Mucosa of descending colon (tissue), 3 donors: ENCODE measurements around the gene SPOPL. TPM values are rescaled to one million over a fixed set of nuclear protein-coding genes. Genes with fewer than 3 reads are reported as not detected.
A peak's percentile ranks its signal among the peaks of the same experiment; 100 is the strongest.

ENCODE experiments used
- ATAC-seq: fragments of 200-7000 bp; cut with Tn5 transposase; one replicate; pipeline ENCODE4 v1.9.1; 2020; ENCODE audit warnings: mild to moderate bottlenecking, moderate library complexity
- DNase-seq, 3 donors: peaks; one replicate each; pipeline ENCODE4 v3.0.0-alpha.2; 2020
- H3K36me3 ChIP-seq: fragments of 200-600 bp; one replicate; pipeline ENCODE4 v1.8.0; 2021; ENCODE audit warnings: low read depth, mild to moderate bottlenecking
- H3K4me1 ChIP-seq: fragments of 200-600 bp; one replicate; pipeline ENCODE4 v1.8.0; 2021; ENCODE audit warnings: low read depth, mild to moderate bottlenecking
- H3K4me3 ChIP-seq: fragments of 200-600 bp; one replicate; pipeline ENCODE4 v1.8.0; 2021; ENCODE audit warnings: mild to moderate bottlenecking
- H3K9me3 ChIP-seq: fragments of 200-600 bp; one replicate; pipeline ENCODE4 v1.8.0; 2021; ENCODE audit warnings: mild to moderate bottlenecking
- CTCF ChIP-seq: fragments of 200-600 bp; IDR thresholded peaks from one replicate; pipeline ENCODE4 v1.8.0; 2022; ENCODE audit warnings: antibody characterized with exemption, mild to moderate bottlenecking
- intact Hi-C, 2 donors: fragments of 100-400 bp; cut with DNase I in 1 of 2; cut with micrococcal nuclease in 1 of 2; formaldehyde crosslinking; loops; one replicate each; pipeline versions ENCODE4 v1.11.0 to v1.11.1; 2022; cut with DNase I, micrococcal nuclease
- total RNA-seq, 3 donors: library from RNA; stranded (reverse); fragmentation: NEBNext Ultra II Directional in 2 of 3; extraction: Animal tissue kit (Norgen Biotek cat#: 25700) in 2 of 3; gene quantifications; one replicate each; pipeline versions ENCODE4 v1.2.1 to v1.2.4, GENCODE V29; 2021 to 2023
- donor health status: DM: no; HTN: no; CAD: no; lungs with moderate emphysema.
- donor health status: DM: no; HTN: no; CAD: no.
- donor health status: DM: no; HTN: yes; CAD: no.

Gene SPOPL
- total RNA-seq, 3 donors from 2014 or later = 28.3 to 45.5 (median 33.2) TPM

DNA sequence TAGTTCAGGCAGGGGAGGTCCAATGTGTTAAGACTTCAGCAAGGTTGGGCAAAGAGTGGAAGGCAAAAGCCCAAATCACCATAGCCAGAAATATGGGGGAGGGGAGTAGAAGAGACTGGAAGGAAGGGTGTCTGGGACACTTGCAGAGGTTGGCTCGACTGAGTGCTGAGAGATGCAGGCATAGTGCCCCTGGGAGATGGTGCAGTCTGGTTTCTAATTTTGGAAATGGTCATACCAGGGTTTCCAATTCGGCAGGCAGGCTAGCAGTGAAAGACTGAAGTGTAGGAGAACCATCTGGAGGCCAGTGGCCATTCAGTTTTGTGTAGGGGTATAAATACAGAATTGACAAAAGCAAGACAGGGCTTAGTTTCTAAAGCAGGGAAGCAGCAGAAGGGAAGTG, 6.2 kb upstream of the SPOPL start:
- H3K4me1 ChIP-seq = no peaks in the 10 kb centered on the region
- H3K4me3 ChIP-seq = no peak overlapping the region
- no peak for ATAC-seq
- intact Hi-C loops = no loop called here
- no peaks in the 10 kb centered on the region for H3K9me3 ChIP-seq
- DNase-seq = no peak
- TF ChIP-seq CTCF = no peak
- H3K36me3 ChIP-seq = no peaks in the 10 kb centered on the region

GRCh38 chr2:138496096-138496651, 5.4 kb upstream of the SPOPL start:
- intact Hi-C loops = no loop called here
- peaks cover 3% of the 10 kb centered on the region for H3K4me1 ChIP-seq
- no peak overlapping the region for H3K4me3 ChIP-seq
- DNase-seq = no peak
- no peak for ATAC-seq
- no peaks in the 10 kb centered on the region for H3K36me3 ChIP-seq
- no peak for TF ChIP-seq CTCF
- no peaks in the 10 kb centered on the region for H3K9me3 ChIP-seq

GRCh38 chr2:138497294-138497693, 4.3 kb upstream of the SPOPL start:
- no peaks in the 10 kb centered on the region for H3K36me3 ChIP-seq
- intact Hi-C loops = no loop called here
- TF ChIP-seq CTCF = no peak
- no peak for DNase-seq
- peaks cover 3% of the 10 kb centered on the region for H3K4me1 ChIP-seq
- no peak for ATAC-seq
- H3K9me3 ChIP-seq = no peaks in the 10 kb centered on the region
- H3K4me3 ChIP-seq = no peak overlapping the region

DNA sequence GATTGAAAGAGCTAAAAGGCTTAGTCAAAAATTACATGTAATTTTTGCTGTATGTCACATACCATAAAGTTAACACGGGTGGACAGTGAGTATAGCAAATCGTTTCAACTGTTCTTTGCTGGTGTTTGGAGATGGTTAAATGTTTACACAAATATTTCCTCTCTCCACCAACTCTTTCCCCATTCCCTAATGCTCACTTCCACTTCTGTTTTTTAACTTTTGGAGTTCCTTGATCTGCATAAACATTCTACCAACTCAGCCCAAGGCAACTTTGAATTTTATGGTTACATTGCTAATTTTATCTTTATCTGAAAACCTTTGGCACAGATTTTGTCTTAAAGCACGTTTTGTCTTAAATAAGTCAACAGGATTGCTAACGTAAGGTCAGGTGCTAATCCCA, 1.9 kb upstream of the SPOPL start:
- no peaks in the 10 kb centered on the region for H3K9me3 ChIP-seq
- no peak overlapping the region for H3K4me3 ChIP-seq
- intact Hi-C loops = no loop called here
- no peak for TF ChIP-seq CTCF
- peaks cover 13% of the 10 kb centered on the region for H3K4me1 ChIP-seq
- no peak for ATAC-seq
- no peaks in the 10 kb centered on the region for H3K36me3 ChIP-seq
- no peak for DNase-seq

DNA sequence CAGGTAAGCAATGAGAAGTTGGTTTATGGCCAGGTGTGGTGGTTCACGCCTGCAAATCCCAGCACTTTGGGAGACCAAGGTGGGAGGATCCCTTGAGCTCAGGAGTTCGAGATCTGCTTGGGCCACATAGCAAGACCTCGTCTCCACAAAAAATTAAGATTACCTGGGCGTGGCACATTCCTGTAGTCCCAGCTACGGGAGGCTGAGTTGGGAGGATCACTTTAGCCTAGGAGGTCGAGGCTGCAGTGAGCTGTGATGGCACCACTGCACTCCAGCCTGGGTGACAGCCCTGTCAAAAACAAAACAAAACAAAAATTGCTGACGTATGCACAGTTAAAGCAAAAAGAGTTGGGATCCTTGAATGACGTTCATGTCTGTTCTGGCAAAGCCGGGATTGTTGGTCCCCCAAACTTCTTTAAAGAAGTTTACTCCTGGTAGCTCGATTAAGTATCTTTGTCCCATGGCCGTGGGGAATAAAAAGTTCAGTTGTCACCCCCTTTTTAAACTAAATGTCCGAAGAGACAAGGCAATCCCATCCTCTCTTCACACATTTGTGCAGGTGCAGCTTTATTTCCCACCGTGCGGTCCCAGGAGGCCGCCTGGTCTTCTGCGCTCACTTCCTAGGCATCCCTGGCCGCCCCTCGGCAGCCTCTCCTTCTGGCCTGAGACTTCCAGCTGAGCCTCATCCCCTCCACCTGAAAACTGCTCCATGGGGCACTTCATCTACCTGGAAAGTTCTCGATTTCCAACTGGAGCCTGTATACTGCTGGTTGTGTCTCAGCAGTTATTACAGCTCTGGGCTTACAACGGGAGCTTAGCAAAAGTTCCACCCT, 762 bp upstream of the SPOPL start:
- H3K9me3 ChIP-seq = no peaks in the 10 kb centered on the region
- peak overlapping the region; percentile 81 for H3K4me3 ChIP-seq
- H3K36me3 ChIP-seq = no peaks in the 10 kb centered on the region
- TF ChIP-seq CTCF = no peak
- DNase-seq = peak in 2 of 3 donors; percentile 56 to 57
- peaks cover 23% of the 10 kb centered on the region for H3K4me1 ChIP-seq
- intact Hi-C loops = no loop called here
- peak; percentile 29 for ATAC-seq
